Natural killer cell (primary cell): ENCODE data around the gene ASCL4. TPM values are rescaled to one million over a fixed set of nuclear protein-coding genes. Genes with fewer than 3 reads are reported as not detected.

Source experiments
- ATAC-seq, 3 donors: fragments of 150-1000 bp in 2 of 3; fragments of 200-7000 bp in 1 of 3; cut with Tn5 transposase; 1 replicate in 1 of 3; 2 replicates in 2 of 3; pipeline ENCODE4 v1.10.0; 2021; ENCODE audit warnings: mild to moderate bottlenecking in 2 of 3, moderate library complexity in 2 of 3
- DNase-seq, 2 donors: peaks; one replicate each; pipeline versions ENCODE4 v3.0.0 to v3.0.0-alpha.2; 2013 to 2021; ENCODE audit warnings: mixed read lengths in 1 of 2
- H3K27ac ChIP-seq: one replicate; pipeline ENCODE4 v1.5.1; 2013; ENCODE audit warnings: mild to moderate bottlenecking, low read length
- H3K27me3 ChIP-seq: one replicate; pipeline ENCODE4 v1.6.1; 2013; ENCODE audit warnings: low read length; ENCODE audit not compliant: control insufficient read depth, insufficient read depth
- H3K36me3 ChIP-seq: one replicate; pipeline ENCODE4 v1.6.1; 2013; ENCODE audit warnings: low read length; ENCODE audit not compliant: control insufficient read depth, insufficient read depth
- H3K4me1 ChIP-seq: one replicate; pipeline ENCODE4 v1.6.1; 2013; ENCODE audit warnings: low read length; ENCODE audit not compliant: control insufficient read depth, insufficient read depth
- H3K4me3 ChIP-seq: one replicate; pipeline ENCODE4 v1.5.1; 2013; ENCODE audit warnings: low read length
- H3K9me3 ChIP-seq: one replicate; pipeline ENCODE4 v1.6.1; 2013; ENCODE audit warnings: low read length; ENCODE audit not compliant: control insufficient read depth, insufficient read depth
- H3K27ac Mint-ChIP-seq, 2 donors: one replicate each; pipeline ENCODE4 v1.8.0; 2022; ENCODE audit warnings: mild to moderate bottlenecking in 2 of 2, mixed read lengths in 2 of 2, moderate library complexity in 1 of 2
- H3K27me3 Mint-ChIP-seq, 2 donors: one replicate each; pipeline ENCODE4 v1.8.0; 2022; ENCODE audit warnings: low read depth in 2 of 2, mixed read lengths in 2 of 2
- H3K36me3 Mint-ChIP-seq: one replicate; pipeline ENCODE4 v1.8.0; 2022; ENCODE audit warnings: mixed read lengths
- H3K4me1 Mint-ChIP-seq, 2 donors: one replicate each; pipeline ENCODE4 v1.8.0; 2022; ENCODE audit warnings: mixed read lengths in 2 of 2
- H3K4me3 Mint-ChIP-seq: one replicate; pipeline ENCODE4 v1.8.0; 2022; ENCODE audit warnings: mild to moderate bottlenecking, moderate library complexity, mixed read lengths
- H3K9me3 Mint-ChIP-seq, 2 donors: one replicate each; pipeline ENCODE4 v1.8.0; 2022; ENCODE audit warnings: mixed read lengths in 2 of 2
- CTCF ChIP-seq: fragments of 200-600 bp; IDR thresholded peaks from one replicate; pipeline ENCODE4 v1.8.0; 2022; ENCODE audit warnings: antibody characterized with exemption
- WGBS: methylation state at CpG from one replicate; pipeline ENCODE4 v1.1.7; 2013; ENCODE audit warnings: missing lambda C conversion rate; ENCODE audit not compliant: insufficient coverage; 5-methylcytosine and 5-hydroxymethylcytosine counted together
- intact Hi-C: fragments of 100-400 bp; cut with micrococcal nuclease; formaldehyde crosslinking; loops from one replicate; pipeline ENCODE4 v1.14.2; 2022
- total RNA-seq, 4 donors: library from RNA; stranded (reverse); fragments of 120-200 nt in 1 of 4; gene quantifications; one replicate each; pipeline versions ENCODE4 v1.2.3 to v1.2.4, GENCODE V29; 2013 to 2022

ASCL4 gene
- total RNA-seq, 3 donors from 2014 or later (not counting 1 experiment from before 2014, with no cell fraction given), result not detected

GRCh38 chr12:107779077-107779831 is 4.8 kb downstream of the ASCL4 start:
- H3K36me3 ChIP-seq, result no peaks in the 10 kb centered on the region
- no peak for TF ChIP-seq CTCF
- peaks cover 5% of the 10 kb centered on the region for H3K4me1 ChIP-seq
- peaks cover 11% of the 10 kb centered on the region for H3K27me3 ChIP-seq
- H3K4me3 ChIP-seq, result no peak overlapping the region
- no peak overlapping the region for H3K4me3 Mint-ChIP-seq
- DNase-seq, result no peak
- no peak overlapping the region for H3K27ac ChIP-seq
- H3K36me3 Mint-ChIP-seq, result no peaks in the 10 kb centered on the region
- peaks cover 8 to 9% of the 10 kb centered on the region in 2 donors for H3K4me1 Mint-ChIP-seq
- WGBS, result 58% methylated on average over 7 of the region's 7 CpGs
- H3K27me3 Mint-ChIP-seq, result peaks cover 43 to 66% of the 10 kb centered on the region in 2 donors
- no peak overlapping the region for H3K27ac Mint-ChIP-seq
- no peak for ATAC-seq
- intact Hi-C loops, result no loop called here
- no peaks in the 10 kb centered on the region for H3K9me3 ChIP-seq
- H3K9me3 Mint-ChIP-seq, result no peaks in the 10 kb centered on the region

- no peaks in the 10 kb centered on the region for H3K9me3 Mint-ChIP-seq
Measured at GRCh38 chr12:107780298-107780697, 5.8 kb downstream of the ASCL4 start.

GRCh38 chr12:107782067-107782466 is 7.6 kb downstream of the ASCL4 start:
- DNase-seq (no peak), ATAC-seq (no peak)
- H3K36me3 ChIP-seq, result no peaks in the 10 kb centered on the region
- H3K4me1 ChIP-seq, result no peaks in the 10 kb centered on the region
- no peak overlapping the region for H3K27ac ChIP-seq
- no peak overlapping the region for H3K4me3 ChIP-seq
- H3K27me3 ChIP-seq, result peaks cover 3% of the 10 kb centered on the region
- no peaks in the 10 kb centered on the region for H3K36me3 Mint-ChIP-seq
- TF ChIP-seq CTCF, result no peak
- no peaks in the 10 kb centered on the region for H3K4me1 Mint-ChIP-seq
- no peak overlapping the region for H3K27ac Mint-ChIP-seq
- no peaks in the 10 kb centered on the region for H3K9me3 Mint-ChIP-seq
- peaks cover 24 to 45% of the 10 kb centered on the region in 2 donors for H3K27me3 Mint-ChIP-seq
- 68% methylated on average over 2 of the region's 2 CpGs for WGBS
- intact Hi-C loops, result no loop called here
- no peak overlapping the region for H3K4me3 Mint-ChIP-seq
- no peaks in the 10 kb centered on the region for H3K9me3 ChIP-seq

More at GRCh38 chr12:107780298-107780697, 5.8 kb downstream of the ASCL4 start:
- TF ChIP-seq CTCF, result no peak
- Histone ChIP-seq H3K27ac (no peak overlapping the region), H3K4me3 (no peak overlapping the region), H3K9me3 (no peaks in the 10 kb centered on the region), H3K36me3 (no peaks in the 10 kb centered on the region), H3K4me1 (no peaks in the 10 kb centered on the region), H3K27me3 (peaks cover 7% of the 10 kb centered on the region)
- Mint-ChIP-seq H3K36me3 (no peaks in the 10 kb centered on the region), H3K27me3 (peaks cover 35 to 60% of the 10 kb centered on the region in 2 donors), H3K4me1 (no peaks in the 10 kb centered on the region), H3K27ac (no peak overlapping the region), H3K4me3 (no peak overlapping the region)
- ATAC-seq (no peak), DNase-seq (no peak)
- intact Hi-C loops, result no loop called here
- 0% methylated on average over 1 of the region's 1 CpG for WGBS
